Keratinocyte (primary cell): ENCODE data around the gene FBXL13. TPM values are rescaled to one million over a fixed set of nuclear protein-coding genes. Genes with fewer than 3 reads are reported as not detected.

Experiments
- DNase-seq: peaks from one replicate; pipeline ENCODE4 v3.0.0-alpha.2; 2011; ENCODE audit warnings: low read depth, missing footprints, low spot score
- FAIRE-seq: peaks from 2 replicates; lab custom pipeline; 2011; peaks lifted over from hg19 to GRCh38; lab: Jason Lieb, UNC
- H2AFZ ChIP-seq: 2 replicates; pipeline ENCODE4 v1.6.0; 2012; ENCODE audit warnings: low read length, control low read depth, inconsistent platforms; ENCODE audit not compliant: control insufficient read depth
- H3K27ac ChIP-seq: 2 replicates; pipeline ENCODE4 v1.5.1; 2011; ENCODE audit warnings: low read length; ENCODE audit not compliant: control insufficient read depth, insufficient read depth
- H3K27me3 ChIP-seq: 3 replicates; pipeline ENCODE4 v1.6.0; 2011; ENCODE audit warnings: low read length; ENCODE audit not compliant: control insufficient read depth, insufficient read depth; ENCODE audit errors: extremely low read depth
- H3K36me3 ChIP-seq, 2 experiments: 2 replicates in 1 of 2; 3 replicates in 1 of 2; pipeline ENCODE4 v1.5.1; 2011; ENCODE audit warnings: low read length in 2 of 2, mild to moderate bottlenecking in 1 of 2; ENCODE audit not compliant: control insufficient read depth in 2 of 2, insufficient read depth in 2 of 2; ENCODE audit errors: extremely low read depth in 1 of 2
- H3K4me1 ChIP-seq: 3 replicates; pipeline ENCODE4 v1.5.1; 2011; ENCODE audit warnings: low read length; ENCODE audit not compliant: control insufficient read depth, insufficient read depth; ENCODE audit errors: extremely low read depth
- H3K4me2 ChIP-seq: 3 replicates; pipeline ENCODE4 v1.6.0; 2011; ENCODE audit warnings: low read depth, low read length; ENCODE audit not compliant: control insufficient read depth, insufficient read depth; ENCODE audit errors: extremely low read depth
- H3K4me3 ChIP-seq, 3 experiments: fragments of 200-600 bp in 1 of 3; sonication (generic) in 1 of 3; 2 replicates in 2 of 3; 3 replicates in 1 of 3; pipeline ENCODE4 v1.5.1; 2011 to 2016; ENCODE audit warnings: low read length in 3 of 3, mild to moderate bottlenecking in 3 of 3, control low read depth in 2 of 3, inconsistent platforms in 1 of 3, low read depth in 1 of 3, mixed read lengths in 1 of 3, mixed run types in 1 of 3, moderate library complexity in 1 of 3; ENCODE audit not compliant: control insufficient read depth in 2 of 3, insufficient read depth in 2 of 3; ENCODE audit errors: extremely low read depth in 1 of 3
- H3K79me2 ChIP-seq: 2 replicates; pipeline ENCODE4 v1.6.0; 2012; ENCODE audit warnings: low read length; ENCODE audit not compliant: control insufficient read depth, insufficient read depth
- H3K9ac ChIP-seq: 3 replicates; pipeline ENCODE4 v1.6.0; 2011; ENCODE audit warnings: low read length; ENCODE audit not compliant: control insufficient read depth, insufficient read depth; ENCODE audit errors: extremely low read depth
- H3K9me1 ChIP-seq: 3 replicates; pipeline ENCODE4 v1.6.0; 2011; ENCODE audit warnings: low read length; ENCODE audit not compliant: control insufficient read depth, insufficient read depth; ENCODE audit errors: extremely low read depth
- H3K9me3 ChIP-seq: 2 replicates; pipeline ENCODE4 v1.5.1; 2012; ENCODE audit warnings: low read depth, low read length; ENCODE audit not compliant: control insufficient read depth
- H4K20me1 ChIP-seq: 3 replicates; pipeline ENCODE4 v1.6.0; 2011; ENCODE audit warnings: low read length; ENCODE audit not compliant: control insufficient read depth, insufficient read depth; ENCODE audit errors: extremely low read depth
- EZH2 ChIP-seq: IDR thresholded peaks from one replicate; pipeline ENCODE4 v1.6.1; 2012; ENCODE audit warnings: inconsistent platforms, mild to moderate bottlenecking, low read length, moderate library complexity
- dilution Hi-C: fragments of 300-500 bp; cut with MboI; formaldehyde crosslinking; loops from one replicate; pipeline ENCODE4 v1.7.0; 2020; ENCODE audit warnings: low sequenced_read_pairs; ENCODE audit not compliant: extremely low pct_ligation_motif_present
- polyA plus RNA-seq, 5 experiments: library from polyadenylated mRNA; depleted of rRNA in 3 of 5; stranded (reverse) in 3 of 5; stranded (forward) in 1 of 5; unstranded in 1 of 5; fragments of >200 nt; gene quantifications; 1 replicate in 1 of 5; 2 replicates in 3 of 5; 3 replicates in 1 of 5; pipeline versions ENCODE4 v1.2.1 to v1.2.3, GENCODE V29; 2011 to 2012; ENCODE audit warnings: missing spikeins in 2 of 5, low read depth in 1 of 5, low replicate concordance in 1 of 5
- TF ChIP-seq, protein P1 (sequence below), 3 experiments: IDR thresholded peaks in 1 of 3; conservative IDR thresholded peaks in 1 of 3; optimal IDR thresholded peaks in 1 of 3; 2 replicates in 2 of 3; 3 replicates in 1 of 3; pipeline versions ENCODE3 to v1.5.1; 2011; ENCODE audit warnings: low read length in 3 of 3, mild to moderate bottlenecking in 3 of 3, moderate library complexity in 2 of 3, control low read depth in 1 of 3, inconsistent platforms in 1 of 3; ENCODE audit not compliant: insufficient read depth in 2 of 3; ENCODE audit errors: extremely low read depth in 1 of 3

Gene FBXL13
- polyA plus RNA-seq, 1 donor (not counting 4 experiments of a cell fraction or from before 2014, with no cell fraction given), result 0.20 TPM

DNA sequence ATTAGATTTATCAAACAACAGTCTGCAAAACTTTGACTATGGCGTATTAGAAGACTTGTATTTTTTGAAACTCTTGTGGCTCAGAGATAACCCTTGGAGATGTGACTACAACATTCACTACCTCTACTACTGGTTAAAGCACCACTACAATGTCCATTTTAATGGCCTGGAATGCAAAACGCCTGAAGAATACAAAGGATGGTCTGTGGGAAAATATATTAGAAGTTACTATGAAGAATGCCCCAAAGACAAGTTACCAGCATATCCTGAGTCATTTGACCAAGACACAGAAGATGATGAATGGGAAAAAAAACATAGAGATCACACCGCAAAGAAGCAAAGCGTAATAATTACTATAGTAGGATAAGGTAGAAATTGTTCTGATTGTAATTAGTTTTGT is 130.4 kb downstream of the FBXL13 start:
- no peaks in the 10 kb centered on the region for H3K4me1 ChIP-seq
- H2AFZ ChIP-seq, result no peak overlapping the region
- TF ChIP-seq EZH2, result no peak
- H3K4me2 ChIP-seq, result no peak overlapping the region
- no peaks in the 10 kb centered on the region for H3K9me3 ChIP-seq
- dilution Hi-C loops, result no loop called here
- no peaks in the 10 kb centered on the region for H3K79me2 ChIP-seq
- H3K27me3 ChIP-seq, result no peaks in the 10 kb centered on the region
- H3K9me1 ChIP-seq, result no peaks in the 10 kb centered on the region
- no peaks in the 10 kb centered on the region for H3K36me3 ChIP-seq
- no peak overlapping the region for H3K4me3 ChIP-seq
- H3K27ac ChIP-seq, result no peak overlapping the region
- FAIRE-seq (no peak), DNase-seq (no peak)
- H4K20me1 ChIP-seq, result no peaks in the 10 kb centered on the region
- H3K9ac ChIP-seq, result no peak overlapping the region

DNA sequence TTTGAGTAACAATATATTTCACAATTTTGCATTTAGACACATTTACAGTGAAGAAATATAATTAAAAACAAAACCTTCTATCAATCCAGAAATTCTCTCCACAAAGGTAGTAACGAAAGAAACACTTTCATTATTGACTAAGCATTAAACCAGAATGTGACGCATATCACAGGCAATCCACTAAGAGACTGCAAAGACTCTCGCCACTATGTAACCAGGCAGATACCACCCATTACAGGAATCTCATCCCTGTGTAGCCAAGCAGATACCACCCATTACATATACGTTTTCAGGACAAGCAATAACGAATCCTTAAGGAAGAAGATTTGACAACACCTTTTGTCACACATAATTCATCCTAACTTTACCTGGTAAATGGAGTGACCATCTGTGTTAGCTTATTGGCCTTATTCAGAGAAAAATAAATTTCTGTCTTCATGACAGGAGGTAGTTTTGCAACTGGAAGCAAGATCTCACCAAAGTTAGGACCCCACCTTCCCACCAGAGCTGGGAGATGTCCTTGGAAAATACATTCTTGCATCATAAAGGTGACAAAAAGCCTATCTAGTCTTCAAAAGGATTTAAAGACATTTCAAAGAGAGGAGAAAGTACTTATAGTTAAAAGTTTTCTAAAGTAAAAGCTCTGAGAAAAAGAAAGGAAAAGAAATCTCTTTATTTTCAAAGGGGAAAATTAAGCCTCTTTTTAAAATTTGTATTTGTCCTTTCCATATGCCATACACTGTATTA is 131.0 kb downstream of the FBXL13 start:
- DNase-seq, result no peak
- H3K36me3 ChIP-seq, result no peaks in the 10 kb centered on the region
- H3K27me3 ChIP-seq, result no peaks in the 10 kb centered on the region
- H4K20me1 ChIP-seq, result no peaks in the 10 kb centered on the region
- FAIRE-seq, result no peak
- no peak overlapping the region for H3K4me2 ChIP-seq
- no peaks in the 10 kb centered on the region for H3K4me1 ChIP-seq
- H3K4me3 ChIP-seq, result no peak overlapping the region
- H3K9me1 ChIP-seq, result no peaks in the 10 kb centered on the region
- H2AFZ ChIP-seq, result no peak overlapping the region
- no peak overlapping the region for H3K27ac ChIP-seq
- H3K9me3 ChIP-seq, result no peaks in the 10 kb centered on the region
- no peaks in the 10 kb centered on the region for H3K79me2 ChIP-seq
- H3K9ac ChIP-seq, result no peak overlapping the region
- dilution Hi-C loops, result no loop called here
- TF ChIP-seq, protein P1, sequence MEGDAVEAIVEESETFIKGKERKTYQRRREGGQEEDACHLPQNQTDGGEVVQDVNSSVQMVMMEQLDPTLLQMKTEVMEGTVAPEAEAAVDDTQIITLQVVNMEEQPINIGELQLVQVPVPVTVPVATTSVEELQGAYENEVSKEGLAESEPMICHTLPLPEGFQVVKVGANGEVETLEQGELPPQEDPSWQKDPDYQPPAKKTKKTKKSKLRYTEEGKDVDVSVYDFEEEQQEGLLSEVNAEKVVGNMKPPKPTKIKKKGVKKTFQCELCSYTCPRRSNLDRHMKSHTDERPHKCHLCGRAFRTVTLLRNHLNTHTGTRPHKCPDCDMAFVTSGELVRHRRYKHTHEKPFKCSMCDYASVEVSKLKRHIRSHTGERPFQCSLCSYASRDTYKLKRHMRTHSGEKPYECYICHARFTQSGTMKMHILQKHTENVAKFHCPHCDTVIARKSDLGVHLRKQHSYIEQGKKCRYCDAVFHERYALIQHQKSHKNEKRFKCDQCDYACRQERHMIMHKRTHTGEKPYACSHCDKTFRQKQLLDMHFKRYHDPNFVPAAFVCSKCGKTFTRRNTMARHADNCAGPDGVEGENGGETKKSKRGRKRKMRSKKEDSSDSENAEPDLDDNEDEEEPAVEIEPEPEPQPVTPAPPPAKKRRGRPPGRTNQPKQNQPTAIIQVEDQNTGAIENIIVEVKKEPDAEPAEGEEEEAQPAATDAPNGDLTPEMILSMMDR (optimal IDR thresholded peaks at IDR 0.05 in 1 of 3, IDR thresholded peaks at IDR 0.05 in 1 of 3, conservative IDR thresholded peaks at IDR 0.05 in 1 of 3; ENCODE audit: extremely low read depth in 1 of 3, insufficient read depth in 2 of 3, low read length in 3 of 3), result no peak
- TF ChIP-seq EZH2, result no peak
